ENCODE data around the gene PRPF40A.

Gene PRPF40A

GRCh38 chr2:152718909-152719645, 1.8 kb upstream of the PRPF40A start:
- no peak for DNase-seq (ENCODE audit: low read depth)
- H3K4me3 ChIP-seq (ENCODE audit: low read depth, low read length), result peak overlapping the region; percentile 87

- DNase-seq (ENCODE audit: low read depth), result peak; percentile 58
- H3K4me3 ChIP-seq (ENCODE audit: low read depth, low read length), result peak within 1 kb of the TSS; percentile 87
Observed at GRCh38 chr2:152718076-152718908, 1.0 kb upstream of the PRPF40A start, which contains the start of gene ARL6IP6. Gene ARL6IP6, plus strand, starts transcription at chr2:152718620. Its CDS starts 5 bp downstream, at chr2:152718625.

GRCh38 chr2:152716805-152717227, 445 bp downstream of the PRPF40A start:
- peak overlapping the region; percentile 87 for H3K4me3 ChIP-seq (ENCODE audit: low read depth, low read length)
- DNase-seq (ENCODE audit: low read depth), result no peak

- DNase-seq (ENCODE audit: low read depth), result no peak
Observed at GRCh38 chr2:152715854-152716428, 1.3 kb downstream of the PRPF40A start.

GRCh38 chr2:152715112-152715511, 2.1 kb downstream of the PRPF40A start:
- DNase-seq (ENCODE audit: low read depth), result no peak

More at GRCh38 chr2:152715854-152716428, 1.3 kb downstream of the PRPF40A start:
- H3K4me3 ChIP-seq (ENCODE audit: low read depth, low read length), result peak overlapping the region; percentile 87

GRCh38 chr2:152710713-152711112, 6.5 kb downstream of the PRPF40A start:
- no peak for DNase-seq (ENCODE audit: low read depth)
- H3K4me3 ChIP-seq (ENCODE audit: low read depth, low read length), result no peak overlapping the region

More at GRCh38 chr2:152715112-152715511, 2.1 kb downstream of the PRPF40A start:
- no peak overlapping the region for H3K4me3 ChIP-seq (ENCODE audit: low read depth, low read length)

GRCh38 chr2:152708742-152709141, 8.5 kb downstream of the PRPF40A start:
- DNase-seq (ENCODE audit: low read depth), result no peak
- no peak overlapping the region for H3K4me3 ChIP-seq (ENCODE audit: low read depth, low read length)

GRCh38 chr2:152706477-152707021, 10.7 kb downstream of the PRPF40A start:
- DNase-seq (ENCODE audit: low read depth), result no peak
- H3K4me3 ChIP-seq (ENCODE audit: low read depth, low read length), result no peak overlapping the region

GRCh38 chr2:152701198-152701597, 16.1 kb downstream of the PRPF40A start:
- DNase-seq (ENCODE audit: low read depth), result no peak
- no peak overlapping the region for H3K4me3 ChIP-seq (ENCODE audit: low read depth, low read length)

GRCh38 chr2:152696476-152696875, 20.8 kb downstream of the PRPF40A start:
- H3K4me3 ChIP-seq (ENCODE audit: low read depth, low read length), result no peak overlapping the region
- DNase-seq (ENCODE audit: low read depth), result no peak

GRCh38 chr2:152695763-152696162, 21.5 kb downstream of the PRPF40A start:
- H3K4me3 ChIP-seq (ENCODE audit: low read depth, low read length), result no peak overlapping the region
- no peak for DNase-seq (ENCODE audit: low read depth)

- peak overlapping the region; percentile 30 for H3K4me3 ChIP-seq (ENCODE audit: low read depth, low read length)
- peak; percentile 27 for DNase-seq (ENCODE audit: low read depth)
Observed at GRCh38 chr2:152694161-152694661, 23.1 kb downstream of the PRPF40A start.

- no peak for DNase-seq (ENCODE audit: low read depth)
- H3K4me3 ChIP-seq (ENCODE audit: low read depth, low read length), result no peak overlapping the region
Observed at GRCh38 chr2:152693033-152693432, 24.2 kb downstream of the PRPF40A start.

- no peak overlapping the region for H3K4me3 ChIP-seq (ENCODE audit: low read depth, low read length)
- no peak for DNase-seq (ENCODE audit: low read depth)
Observed at GRCh38 chr2:152686321-152686720, 30.9 kb downstream of the PRPF40A start.

- no peak overlapping the region for H3K4me3 ChIP-seq (ENCODE audit: low read depth, low read length)
- DNase-seq (ENCODE audit: low read depth), result no peak
Observed at GRCh38 chr2:152683400-152683799, 33.9 kb downstream of the PRPF40A start.

GRCh38 chr2:152682663-152683062, 34.6 kb downstream of the PRPF40A start:
- no peak for DNase-seq (ENCODE audit: low read depth)
- H3K4me3 ChIP-seq (ENCODE audit: low read depth, low read length), result no peak overlapping the region

- DNase-seq (ENCODE audit: low read depth), result no peak
- H3K4me3 ChIP-seq (ENCODE audit: low read depth, low read length), result no peak overlapping the region
Observed at GRCh38 chr2:152678808-152679207, 38.5 kb downstream of the PRPF40A start.

- peak; percentile 6 for DNase-seq (ENCODE audit: low read depth)
- H3K4me3 ChIP-seq (ENCODE audit: low read depth, low read length), result no peak overlapping the region
Observed at GRCh38 chr2:152676461-152676860, 40.8 kb downstream of the PRPF40A start.

GRCh38 chr2:152674334-152674733, 42.9 kb downstream of the PRPF40A start:
- H3K4me3 ChIP-seq (ENCODE audit: low read depth, low read length), result no peak overlapping the region
- DNase-seq (ENCODE audit: low read depth), result no peak

- no peak overlapping the region for H3K4me3 ChIP-seq (ENCODE audit: low read depth, low read length)
- DNase-seq (ENCODE audit: low read depth), result no peak
Observed at GRCh38 chr2:152664725-152665124, 52.5 kb downstream of the PRPF40A start.
